HG03060 (cell line): ENCODE results near the gene PYDC2.

Experiments used
- ATAC-seq: cut with Tn5 transposase; IDR thresholded peaks from one replicate; pipeline ENCODE4 v1.9.1; 2021; ENCODE audit warnings: low read depth, moderate number of reproducible peaks; ENCODE audit not compliant: unreplicated experiment

PYDC2 gene

DNA sequence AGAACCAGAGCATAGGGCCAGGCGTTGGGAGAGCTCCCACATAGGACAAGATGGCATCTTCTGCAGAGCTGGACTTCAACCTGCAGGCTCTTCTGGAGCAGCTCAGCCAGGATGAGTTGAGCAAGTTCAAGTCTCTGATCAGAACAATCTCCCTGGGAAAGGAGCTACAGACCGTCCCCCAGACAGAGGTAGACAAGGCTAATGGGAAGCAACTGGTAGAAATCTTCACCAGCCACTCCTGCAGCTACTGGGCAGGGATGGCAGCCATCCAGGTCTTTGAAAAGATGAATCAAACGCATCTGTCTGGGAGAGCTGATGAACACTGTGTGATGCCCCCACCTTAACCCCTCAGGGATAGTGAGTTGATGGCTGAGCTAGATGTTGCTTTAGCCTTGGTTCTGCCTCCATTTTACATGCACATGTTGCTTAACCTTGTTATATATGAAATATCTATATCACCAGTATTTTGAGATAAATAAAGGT is at the start of gene PYDC2:
TSS of gene PYDC2 (plus strand) at position 51 of the 483 bp plus-strand sequence. CDS start at position 51, 0 bp downstream.
- no peak for ATAC-seq

DNA sequence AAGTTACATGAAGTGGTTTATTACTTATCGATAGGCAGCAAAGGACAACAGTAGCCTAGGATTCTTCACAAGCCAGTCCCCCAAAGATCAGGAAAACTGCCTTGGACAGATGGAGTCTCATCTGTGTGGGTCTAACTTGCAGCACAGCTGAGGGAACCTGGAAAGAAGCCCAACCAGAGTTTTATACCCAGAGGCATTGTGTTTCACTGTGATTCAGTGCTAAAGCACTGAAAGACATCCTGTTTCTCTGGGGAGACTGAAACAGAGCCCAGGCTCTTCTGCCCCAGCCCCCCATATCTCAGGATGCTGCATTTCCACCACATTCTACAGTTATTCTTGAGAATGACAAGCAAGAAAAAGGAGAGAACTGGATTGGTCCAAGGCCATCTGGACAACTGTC is 48.2 kb upstream of the PYDC2 start:
- no peak for ATAC-seq

DNA sequence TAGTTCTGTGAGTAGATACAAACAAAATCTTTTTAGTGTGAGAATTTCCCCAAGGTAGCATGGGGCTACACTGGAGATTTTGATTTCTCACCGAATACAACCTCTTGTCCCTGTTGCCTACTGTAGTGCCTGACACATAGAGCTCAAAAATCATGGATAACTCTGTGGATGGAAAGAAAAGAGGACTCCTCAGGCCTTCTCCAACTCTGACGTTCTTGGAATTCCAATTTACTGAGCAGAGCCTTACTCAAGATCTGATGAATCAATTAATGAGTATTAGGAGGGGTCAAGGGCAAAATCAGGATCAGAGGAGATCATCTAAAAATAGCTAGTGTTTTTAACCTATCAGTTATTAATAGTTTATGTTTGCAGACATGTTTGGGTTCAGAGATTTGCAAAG is 46.7 kb upstream of the PYDC2 start:
- ATAC-seq = no peak

DNA sequence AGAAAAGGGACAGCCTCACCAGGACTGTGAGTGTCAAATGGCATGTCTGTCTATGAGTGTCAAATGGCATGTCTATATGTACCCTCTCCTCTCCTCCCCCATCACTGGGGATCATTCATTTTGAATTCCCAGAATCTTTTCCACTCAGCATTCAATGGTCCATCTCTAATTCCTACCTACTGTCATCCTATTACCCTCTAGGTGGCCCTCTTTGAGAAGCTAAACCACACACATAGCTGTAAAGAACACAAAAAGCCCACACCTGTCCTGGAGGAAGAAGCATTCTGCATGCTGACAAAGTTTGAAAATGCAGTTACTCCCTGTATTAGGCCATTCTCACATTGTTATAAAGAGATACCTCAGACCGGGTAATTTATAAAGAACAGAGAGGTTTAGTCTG is 46.2 kb upstream of the PYDC2 start:
- no peak for ATAC-seq

GRCh38 chr3:191415566-191415965 is 45.4 kb upstream of the PYDC2 start:
- ATAC-seq = no peak

GRCh38 chr3:191417457-191417729 is 43.6 kb upstream of the PYDC2 start:
- no peak for ATAC-seq

GRCh38 chr3:191420771-191421170 is 40.2 kb upstream of the PYDC2 start:
- no peak for ATAC-seq

- ATAC-seq = no peak
Measured at GRCh38 chr3:191424881-191425280, 36.1 kb upstream of the PYDC2 start.

DNA sequence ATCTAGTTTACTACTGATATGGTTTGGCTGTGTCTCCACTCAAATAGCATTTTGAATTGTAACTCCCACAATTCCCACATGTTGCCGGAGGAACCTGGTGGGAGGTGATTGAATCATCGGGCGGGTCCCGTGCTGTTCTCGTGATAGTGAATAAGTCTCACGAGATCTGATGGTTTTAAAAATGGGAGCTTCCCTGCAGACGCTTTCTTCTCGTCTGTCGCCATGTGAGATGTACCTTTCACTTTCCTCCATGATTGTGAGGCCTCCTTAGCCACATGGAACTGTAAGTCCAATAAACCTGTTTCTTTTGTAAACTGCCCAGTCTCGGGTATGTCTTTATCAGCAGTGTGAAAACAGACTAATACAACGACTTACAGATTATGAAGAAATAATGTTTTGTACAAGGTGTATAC is 35.6 kb upstream of the PYDC2 start:
- ATAC-seq = no peak

GRCh38 chr3:191426311-191426710 is 34.7 kb upstream of the PYDC2 start:
- ATAC-seq = no peak

GRCh38 chr3:191428177-191428576 is 32.8 kb upstream of the PYDC2 start:
- ATAC-seq = no peak

DNA sequence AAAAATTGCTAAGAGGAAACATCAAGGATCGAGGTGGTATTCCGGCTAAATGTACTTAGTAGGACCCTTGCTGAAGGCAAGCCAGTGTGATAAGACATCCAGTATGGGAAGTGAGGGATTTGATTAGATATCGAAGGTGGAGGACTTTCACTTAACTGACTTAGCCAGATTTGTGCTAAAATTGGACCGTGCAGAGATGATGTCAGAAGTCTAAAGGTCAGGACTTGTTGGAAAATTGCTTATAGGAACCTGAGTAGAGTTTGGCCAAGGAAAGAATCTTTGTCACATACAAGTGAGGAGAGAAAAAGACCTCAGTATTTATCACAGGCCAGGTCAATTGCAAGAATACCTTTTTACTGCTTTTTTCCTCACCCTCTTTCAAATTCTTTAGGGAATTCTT is 30.9 kb upstream of the PYDC2 start:
- ATAC-seq = no peak

DNA sequence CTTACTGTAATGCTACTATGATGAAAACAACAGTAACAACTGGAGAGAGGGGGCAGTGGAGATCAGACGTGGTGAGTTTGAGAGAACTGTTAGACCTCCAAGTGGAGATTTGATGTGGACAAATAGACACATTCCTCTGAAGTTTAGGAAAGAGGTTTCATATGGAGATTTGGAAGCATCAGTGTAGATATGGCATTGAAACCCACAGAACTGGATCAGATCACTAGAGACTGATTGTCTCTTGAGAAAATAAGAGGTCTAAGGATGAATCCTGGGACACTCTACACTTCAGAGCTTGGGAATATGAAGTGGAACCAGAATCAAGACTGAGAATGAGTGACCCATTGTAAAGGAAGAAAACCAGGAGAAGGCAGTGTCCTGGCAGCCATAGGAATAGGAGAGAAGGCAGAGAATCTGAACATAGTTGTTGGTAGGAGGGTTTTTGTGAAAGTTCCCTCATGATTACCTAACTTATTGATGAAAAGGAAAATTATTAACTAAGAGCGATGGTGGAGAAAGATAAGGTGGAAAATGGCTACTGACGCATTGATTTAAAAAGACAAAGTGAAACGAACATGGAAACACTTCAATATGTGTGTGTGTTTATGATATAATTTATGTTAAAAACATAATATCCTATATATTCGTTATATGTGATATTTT is 29.7 kb upstream of the PYDC2 start:
- ATAC-seq = no peak

GRCh38 chr3:191432162-191432561 is 28.8 kb upstream of the PYDC2 start:
- ATAC-seq = no peak

DNA sequence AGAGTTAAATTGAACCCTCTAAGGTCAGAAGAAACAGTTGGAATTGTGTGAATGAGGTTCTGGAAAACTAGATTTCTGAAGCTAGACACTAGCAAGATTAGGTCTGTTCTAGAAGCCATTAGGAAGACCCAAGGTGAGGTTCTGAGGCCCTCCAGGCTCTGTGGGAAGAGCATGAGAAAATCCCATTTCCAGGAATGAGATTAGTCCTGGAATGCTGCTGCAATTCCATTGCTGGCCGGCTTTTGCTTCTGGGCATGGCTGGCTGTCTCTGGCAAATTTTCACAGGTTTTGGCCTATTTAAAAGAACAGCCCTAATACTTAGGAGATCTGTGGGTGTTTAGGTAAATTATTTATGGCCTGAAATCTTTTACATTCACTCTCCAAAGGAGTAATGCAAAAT is 26.9 kb upstream of the PYDC2 start:
- no peak for ATAC-seq

DNA sequence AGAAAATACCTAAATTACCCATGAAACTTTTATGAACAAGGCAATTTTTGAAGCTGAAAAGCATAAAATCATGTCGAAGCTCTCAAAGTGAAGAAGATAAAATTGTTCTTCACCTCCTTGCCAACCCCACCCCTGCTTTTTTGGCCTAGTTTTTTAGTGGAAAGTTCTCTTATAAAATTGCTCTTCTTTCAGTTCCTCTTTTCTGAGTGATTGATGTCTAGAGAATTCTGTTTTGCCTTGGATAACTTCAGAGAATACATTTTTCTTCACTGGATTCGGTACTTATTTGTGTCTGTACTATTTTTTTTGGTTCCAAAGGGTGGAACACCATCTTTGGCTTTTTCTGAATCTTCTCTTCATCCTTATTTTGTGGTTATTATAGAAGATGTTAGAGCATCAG is 25.0 kb upstream of the PYDC2 start:
- no peak for ATAC-seq

GRCh38 chr3:191438150-191438814 is 22.7 kb upstream of the PYDC2 start:
- no peak for ATAC-seq

DNA sequence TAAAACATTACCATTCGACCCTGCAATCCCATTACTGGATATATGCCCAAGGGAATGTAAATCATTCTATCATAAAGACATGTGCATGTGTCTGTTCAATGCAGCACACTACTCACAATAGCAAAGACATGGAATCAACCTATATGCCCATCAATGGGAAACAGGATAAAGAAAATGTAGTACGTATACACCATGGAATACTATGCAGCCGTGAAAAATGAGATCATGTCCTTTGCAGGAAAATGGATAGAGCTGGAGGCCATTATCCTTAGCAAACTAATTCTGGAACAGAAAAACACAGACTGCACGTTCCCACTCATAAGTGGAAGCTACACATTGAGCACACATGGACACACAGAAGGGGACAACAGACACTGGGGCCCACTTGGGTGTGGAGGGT is 20.4 kb upstream of the PYDC2 start:
- ATAC-seq = no peak

DNA sequence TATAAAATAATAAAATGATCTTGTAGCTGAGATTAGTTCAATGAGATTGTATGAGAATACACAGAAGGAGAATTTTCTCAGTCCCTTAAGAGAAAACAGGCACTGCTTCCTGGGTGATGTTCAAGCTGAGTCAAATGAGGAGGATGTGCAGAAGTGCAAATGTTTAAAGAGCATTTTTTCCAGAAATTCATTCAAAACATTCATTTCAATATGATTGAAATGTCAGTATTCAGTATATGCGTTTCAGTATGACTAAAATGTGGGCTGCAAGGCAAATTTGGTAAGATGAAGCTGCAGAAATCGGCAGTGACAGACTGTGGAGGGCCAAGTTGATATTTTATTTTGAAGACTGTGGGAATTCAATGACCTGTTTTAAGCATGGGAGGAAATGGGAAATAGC is 19.3 kb upstream of the PYDC2 start:
- no peak for ATAC-seq

- ATAC-seq = no peak
Measured at GRCh38 chr3:191444569-191444968, 16.4 kb upstream of the PYDC2 start.

- no peak for ATAC-seq
Measured at GRCh38 chr3:191449256-191449655, 11.7 kb upstream of the PYDC2 start.

DNA sequence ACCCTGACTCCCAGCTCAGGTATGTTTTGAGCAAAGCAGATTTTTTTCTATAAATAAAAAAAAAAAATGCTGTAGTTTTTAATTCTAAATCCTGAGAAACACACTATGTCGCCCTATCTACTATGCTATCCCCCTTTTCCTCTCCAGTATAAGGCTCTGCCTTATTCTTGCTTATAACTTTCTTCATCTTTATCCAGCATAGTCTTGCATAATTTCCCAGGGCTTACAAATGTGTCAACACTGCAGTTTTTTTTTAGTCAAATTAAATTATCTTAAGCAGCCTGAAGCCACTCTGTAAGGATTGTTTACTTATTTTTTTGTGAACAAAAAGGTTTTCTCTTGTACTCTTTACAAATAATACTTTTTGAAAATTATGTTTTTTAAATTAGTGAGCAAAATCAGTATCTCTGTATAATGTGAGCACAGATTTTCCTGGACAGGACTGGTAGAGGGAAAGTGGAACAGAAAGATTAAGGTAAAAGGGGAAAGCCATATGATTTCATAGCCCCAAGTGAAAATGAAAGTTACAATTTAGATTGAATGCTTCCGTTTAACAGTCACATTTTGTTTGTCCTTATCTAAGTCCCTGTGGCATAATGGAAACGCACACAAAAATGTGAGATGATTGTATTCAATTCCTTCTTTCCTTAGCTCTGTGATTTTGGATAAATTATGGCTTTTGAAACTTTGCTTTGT is 5.6 kb upstream of the PYDC2 start:
- no peak for ATAC-seq
